Erythroblast (primary cell): ENCODE data around the gene MECP2.

ENCODE experiments used
- GATA1 ChIP-seq: IDR thresholded peaks from 2 replicates; pipeline ENCODE4 v1.6.1; 2011; ENCODE audit warnings: low read depth, mild to moderate bottlenecking, control low read depth, low read length, moderate library complexity
- POLR2A ChIP-seq: IDR thresholded peaks from 2 replicates; pipeline ENCODE4 v1.6.1; 2011; ENCODE audit warnings: mild to moderate bottlenecking, low read length

DNA sequence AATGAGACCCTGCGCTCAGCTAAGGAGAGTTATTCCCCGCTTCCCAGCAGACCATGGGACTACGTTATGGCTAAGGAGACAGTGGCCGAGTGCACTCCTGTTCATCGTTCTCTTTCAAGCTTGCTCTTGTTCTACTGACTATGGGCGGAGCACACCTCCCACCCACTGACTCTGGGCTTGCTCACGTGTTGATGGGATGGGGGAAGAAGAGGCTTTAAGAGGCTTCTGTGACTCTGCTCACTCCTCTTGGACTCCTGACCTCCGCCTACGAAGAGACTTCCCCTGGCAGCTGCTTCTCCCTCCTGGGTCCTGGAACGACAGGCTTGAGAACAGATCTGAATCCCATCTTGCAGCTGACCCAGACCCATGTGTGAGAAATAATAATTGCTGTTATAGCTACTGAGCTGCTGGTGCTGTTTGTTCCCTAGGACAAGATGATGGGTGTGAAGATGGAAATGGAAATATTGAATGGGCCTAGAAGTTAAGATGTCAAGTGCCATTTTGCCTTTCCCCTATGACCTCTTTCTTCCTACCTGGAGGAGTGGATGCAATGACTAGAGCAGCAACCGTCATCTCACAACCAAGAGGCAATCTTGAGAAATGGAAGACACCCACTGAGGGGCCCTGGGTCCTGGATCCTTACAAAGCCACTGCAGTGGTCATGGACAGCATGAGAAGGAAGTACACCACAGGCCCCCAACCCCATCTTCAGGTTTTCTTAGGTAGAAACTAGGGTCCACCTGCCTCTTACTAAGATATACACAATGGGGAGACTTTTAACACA, 39.1 kb downstream of the MECP2 start:
- TF ChIP-seq POLR2A (no peak), GATA1 (no peak)
